ENCODE measurements around the gene PRR14L.
A peak's percentile ranks its signal among the peaks of the same experiment; 100 is the strongest.
"Not testable (repeated sequence)": the region's sequence is repeated elsewhere in the genome, so short reads cannot be mapped to it uniquely, and the experiment has no call there.

PRR14L gene

GRCh38 chr22:31750365-31751284 is 693 bp upstream of the PRR14L start:
- peak overlapping the region; percentile 36 for H3K4me3 ChIP-seq (ENCODE audit: low read depth, low read length)
- no peak for TF ChIP-seq CTCF (IDR thresholded peaks at IDR 0.05; ENCODE audit: borderline replicate concordance, insufficient read depth, low read depth, low read length)

GRCh38 chr22:31748490-31748889 is 1.4 kb downstream of the PRR14L start:
- no peak for TF ChIP-seq CTCF (IDR thresholded peaks at IDR 0.05; ENCODE audit: borderline replicate concordance, insufficient read depth, low read depth, low read length)
- peak overlapping the region; percentile 99 for H3K4me3 ChIP-seq (ENCODE audit: low read depth, low read length)

GRCh38 chr22:31747441-31747840 is 2.5 kb downstream of the PRR14L start:
- no peak overlapping the region for H3K4me3 ChIP-seq (ENCODE audit: low read depth, low read length)
- TF ChIP-seq CTCF (IDR thresholded peaks at IDR 0.05; ENCODE audit: borderline replicate concordance, insufficient read depth, low read depth, low read length): no peak

GRCh38 chr22:31743871-31744270 is 6.1 kb downstream of the PRR14L start:
- TF ChIP-seq CTCF (IDR thresholded peaks at IDR 0.05; ENCODE audit: borderline replicate concordance, insufficient read depth, low read depth, low read length): no peak
- H3K4me3 ChIP-seq (ENCODE audit: low read depth, low read length): no peak overlapping the region

GRCh38 chr22:31742682-31743081 is 7.2 kb downstream of the PRR14L start:
- no peak for TF ChIP-seq CTCF (IDR thresholded peaks at IDR 0.05; ENCODE audit: borderline replicate concordance, insufficient read depth, low read depth, low read length)
- H3K4me3 ChIP-seq (ENCODE audit: low read depth, low read length): no peak overlapping the region

- no peak for TF ChIP-seq CTCF (IDR thresholded peaks at IDR 0.05; ENCODE audit: borderline replicate concordance, insufficient read depth, low read depth, low read length)
- H3K4me3 ChIP-seq (ENCODE audit: low read depth, low read length): no peak overlapping the region
These were observed 7.8 kb downstream of the PRR14L start for GRCh38 chr22:31742115-31742514.

- not testable (repeated sequence) for H3K4me3 ChIP-seq (ENCODE audit: low read depth, low read length)
These were observed 9.6 kb downstream of the PRR14L start for GRCh38 chr22:31740314-31740713.

Measured in GM12875 (cell line).